KOPT-K1 (cell line): ENCODE measurements around the gene PIP5K1B.

Experiments used
- H3K27ac ChIP-seq: fragments of 200-600 bp; sonication (generic); 2 replicates; pipeline ENCODE4 v1.5.1; 2016; ENCODE audit warnings: antibody characterized with exemption, mild to moderate bottlenecking, low read depth, low read length; ENCODE audit not compliant: poor library complexity, severe bottlenecking
- H3K36me3 ChIP-seq: fragments of 200-600 bp; sonication (generic); 2 replicates; pipeline ENCODE4 v1.5.1; 2017; ENCODE audit warnings: antibody characterized with exemption, mild to moderate bottlenecking, low read length, moderate library complexity; ENCODE audit not compliant: insufficient read depth
- H3K9me3 ChIP-seq: fragments of 200-600 bp; sonication (generic); 2 replicates; pipeline ENCODE4 v1.5.1; 2017; ENCODE audit warnings: antibody characterized with exemption, low read length, mild to moderate bottlenecking; ENCODE audit not compliant: insufficient read depth, poor library complexity, severe bottlenecking

PIP5K1B gene

GRCh38 chr9:69054989-69055388 is 349.9 kb downstream of the PIP5K1B start:
- peaks cover 4% of the 10 kb centered on the region; the same call in 1 of the 2 replicates for H3K36me3 ChIP-seq
- no peaks in the 10 kb centered on the region for H3K9me3 ChIP-seq
- no peak overlapping the region for H3K27ac ChIP-seq

- Histone ChIP-seq H3K9me3 (no peaks in the 10 kb centered on the region), H3K36me3 (peaks cover 4% of the 10 kb centered on the region; the same call in 1 of the 2 replicates), H3K27ac (no peak overlapping the region)
Measured at GRCh38 chr9:69056191-69056815, 351.3 kb downstream of the PIP5K1B start.

- H3K36me3 ChIP-seq, result peaks cover 4% of the 10 kb centered on the region; the same call in 1 of the 2 replicates
- no peaks in the 10 kb centered on the region for H3K9me3 ChIP-seq
- H3K27ac ChIP-seq, result no peak overlapping the region
Measured at GRCh38 chr9:69058101-69058500, 353.1 kb downstream of the PIP5K1B start.
